ENCODE measurements around the gene SETX. TPM values are rescaled to one million over a fixed set of nuclear protein-coding genes. Genes with fewer than 3 reads are reported as not detected.

Gene SETX
- total RNA-seq, 2 donors from 2014 or later = 57.9 to 78.5 TPM

GRCh38 chr9:132231019-132231701 is 123.6 kb downstream of the SETX start:
- Histone ChIP-seq H3K9me3 (no peaks in the 10 kb centered on the region), H3K27ac (no peak overlapping the region), H3K4me1 (ENCODE audit: control insufficient read depth in 1 of 2, low read depth in 2 of 2) (no peaks in the 10 kb centered on the region), H3K27me3 (replicated peaks; ENCODE audit: insufficient read depth) (no peaks in the 10 kb centered on the region), H3K4me3 (no peak overlapping the region), H3K36me3 (no peaks in the 10 kb centered on the region)
- ATAC-seq (ENCODE audit: insufficient number of reproducible peaks, low FRiP score, low read depth) = no peak
- TF ChIP-seq CTCF (IDR thresholded peaks at IDR 0.05) = no peak
- DNase-seq (ENCODE audit: low spot score) = no peak

GRCh38 chr9:132230605-132231004 is 124.2 kb downstream of the SETX start:
- no peak for ATAC-seq (ENCODE audit: insufficient number of reproducible peaks, low FRiP score, low read depth)

GRCh38 chr9:132228062-132228461 is 126.7 kb downstream of the SETX start:
- Histone ChIP-seq H3K9me3 (no peaks in the 10 kb centered on the region), H3K27ac (no peak overlapping the region), H3K27me3 (replicated peaks; ENCODE audit: insufficient read depth) (no peaks in the 10 kb centered on the region), H3K4me3 (no peak overlapping the region), H3K4me1 (ENCODE audit: control insufficient read depth in 1 of 2, low read depth in 2 of 2) (no peaks in the 10 kb centered on the region), H3K36me3 (no peaks in the 10 kb centered on the region)
- DNase-seq (ENCODE audit: low spot score) = no peak
- no peak for ATAC-seq (ENCODE audit: insufficient number of reproducible peaks, low FRiP score, low read depth)
- no peak for TF ChIP-seq CTCF (IDR thresholded peaks at IDR 0.05)

More at GRCh38 chr9:132230605-132231004, 124.2 kb downstream of the SETX start:
- no peak for TF ChIP-seq CTCF (IDR thresholded peaks at IDR 0.05)
- Histone ChIP-seq H3K4me1 (ENCODE audit: control insufficient read depth in 1 of 2, low read depth in 2 of 2) (no peaks in the 10 kb centered on the region), H3K27me3 (replicated peaks; ENCODE audit: insufficient read depth) (no peaks in the 10 kb centered on the region), H3K9me3 (no peaks in the 10 kb centered on the region), H3K36me3 (no peaks in the 10 kb centered on the region), H3K4me3 (no peak overlapping the region), H3K27ac (no peak overlapping the region)
- DNase-seq (ENCODE audit: low spot score) = no peak

- H3K4me3 ChIP-seq = no peak overlapping the region
- no peak for ATAC-seq (ENCODE audit: insufficient number of reproducible peaks, low FRiP score, low read depth)
- H3K27ac ChIP-seq = no peak overlapping the region
- TF ChIP-seq CTCF (IDR thresholded peaks at IDR 0.05) = no peak
- H3K27me3 ChIP-seq (replicated peaks; ENCODE audit: insufficient read depth) = no peaks in the 10 kb centered on the region
- H3K9me3 ChIP-seq = no peaks in the 10 kb centered on the region
- H3K36me3 ChIP-seq = no peaks in the 10 kb centered on the region
- no peak for DNase-seq (ENCODE audit: low spot score)
- H3K4me1 ChIP-seq (ENCODE audit: control insufficient read depth in 1 of 2, low read depth in 2 of 2) = no peaks in the 10 kb centered on the region
Measured at GRCh38 chr9:132226571-132227430, 128.0 kb downstream of the SETX start.

GRCh38 chr9:132224645-132225044 is 130.1 kb downstream of the SETX start:
- no peak for ATAC-seq (ENCODE audit: insufficient number of reproducible peaks, low FRiP score, low read depth)
- H3K4me3 ChIP-seq = no peak overlapping the region
- no peak for TF ChIP-seq CTCF (IDR thresholded peaks at IDR 0.05)
- no peaks in the 10 kb centered on the region for H3K4me1 ChIP-seq (ENCODE audit: control insufficient read depth in 1 of 2, low read depth in 2 of 2)
- H3K27ac ChIP-seq = no peak overlapping the region
- H3K9me3 ChIP-seq = no peaks in the 10 kb centered on the region
- no peak for DNase-seq (ENCODE audit: low spot score)
- no peaks in the 10 kb centered on the region for H3K27me3 ChIP-seq (replicated peaks; ENCODE audit: insufficient read depth)
- no peaks in the 10 kb centered on the region for H3K36me3 ChIP-seq
